Central memory CD8-positive, alpha-beta T cell (primary cell): ENCODE measurements around the gene SCAMP1.

Experiments
- ATAC-seq: fragments of 150-1000 bp; cut with Tn5 transposase; replicated peaks from 2 replicates; pipeline ENCODE4 v1.10.0; 2022; ENCODE audit warnings: mild to moderate bottlenecking, moderate FRiP score, moderate number of reproducible peaks; ENCODE audit not compliant: poor library complexity, severe bottlenecking; ENCODE audit errors: extremely low read depth
- DNase-seq, 2 donors: peaks; one replicate each; pipeline ENCODE4 v3.0.0; 2021; ENCODE audit warnings: low spot score in 2 of 2
- H3K27ac Mint-ChIP-seq: one replicate; pipeline ENCODE4 v1.8.0; 2022; ENCODE audit warnings: low read depth, mild to moderate bottlenecking, moderate library complexity, mixed read lengths
- H3K27me3 Mint-ChIP-seq: one replicate; pipeline ENCODE4 v1.8.0; 2022; ENCODE audit warnings: mixed read lengths
- H3K36me3 Mint-ChIP-seq: one replicate; pipeline ENCODE4 v1.8.0; 2022; ENCODE audit warnings: mild to moderate bottlenecking, moderate library complexity, mixed read lengths; ENCODE audit not compliant: insufficient read depth
- H3K4me1 Mint-ChIP-seq: one replicate; pipeline ENCODE4 v1.8.0; 2022; ENCODE audit warnings: mixed read lengths
- H3K4me3 Mint-ChIP-seq: one replicate; pipeline ENCODE4 v1.8.0; 2022; ENCODE audit warnings: mild to moderate bottlenecking, moderate library complexity, mixed read lengths
- H3K9me3 Mint-ChIP-seq: one replicate; pipeline ENCODE4 v1.8.0; 2022; ENCODE audit warnings: mixed read lengths

SCAMP1 gene

DNA sequence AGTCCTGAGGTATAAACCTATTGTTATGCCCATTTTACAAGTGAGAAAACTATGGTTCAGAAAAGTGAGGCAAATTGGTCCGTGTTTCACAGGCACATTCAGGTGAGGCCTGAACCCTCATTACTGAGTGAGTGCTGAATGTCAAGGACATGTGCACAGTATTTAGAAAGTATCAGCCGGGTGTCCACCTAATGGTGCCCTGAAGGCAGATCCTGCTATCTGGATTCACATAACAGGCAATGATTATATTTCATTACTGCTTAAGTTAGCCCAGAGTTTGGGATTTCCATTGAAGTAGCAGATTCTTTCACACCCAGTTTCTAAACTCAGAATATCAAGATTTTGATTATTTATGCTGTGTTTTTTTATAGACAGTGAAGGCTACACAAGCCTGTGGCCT is 145.4 kb downstream of the SCAMP1 start:
- DNase-seq (no peak), ATAC-seq (no peak)
- peaks cover 11% of the 10 kb centered on the region for H3K4me1 Mint-ChIP-seq
- no peaks in the 10 kb centered on the region for H3K36me3 Mint-ChIP-seq
- H3K4me3 Mint-ChIP-seq: no peak overlapping the region
- H3K27me3 Mint-ChIP-seq: peaks cover 95% of the 10 kb centered on the region
- H3K9me3 Mint-ChIP-seq: no peaks in the 10 kb centered on the region
- no peak overlapping the region for H3K27ac Mint-ChIP-seq

DNA sequence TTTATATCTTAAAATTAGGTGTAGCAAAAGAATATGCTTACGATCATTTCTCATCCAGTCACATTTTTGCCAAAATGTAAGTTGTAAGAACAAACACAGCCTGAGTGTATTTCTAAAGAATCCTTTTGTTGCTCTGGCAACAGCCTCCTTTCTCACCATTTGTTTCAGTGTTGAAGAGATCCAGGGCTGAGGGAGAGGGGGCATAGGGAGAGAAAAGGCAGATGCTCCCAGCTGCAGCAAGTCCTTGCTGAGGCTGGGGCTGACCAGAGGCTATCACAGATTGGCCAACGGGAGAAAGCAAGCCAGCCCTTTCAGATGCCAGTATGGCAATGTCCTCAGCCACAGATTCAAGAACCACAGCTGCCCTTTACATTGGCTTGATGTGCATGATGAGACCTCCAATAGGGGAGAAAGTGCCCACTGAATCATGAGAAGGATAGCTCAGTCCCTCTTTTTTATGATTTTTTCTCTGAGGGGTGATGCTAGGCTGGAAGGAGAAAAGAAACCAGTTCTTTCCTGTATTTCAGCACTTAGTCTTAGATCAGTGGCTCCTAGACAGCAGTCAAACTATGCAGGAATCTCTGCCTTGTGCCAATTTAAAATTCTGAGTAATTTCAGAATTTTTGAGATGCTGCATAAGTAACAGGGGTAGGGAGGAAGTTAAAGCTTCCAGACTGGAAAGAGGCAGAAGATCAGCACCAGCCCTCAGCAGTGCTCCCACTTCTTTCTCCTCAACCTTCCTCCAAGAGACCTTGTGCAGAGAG is 146.0 kb downstream of the SCAMP1 start:
- no peaks in the 10 kb centered on the region for H3K9me3 Mint-ChIP-seq
- DNase-seq (no peak), ATAC-seq (no peak)
- peaks cover 11% of the 10 kb centered on the region for H3K4me1 Mint-ChIP-seq
- H3K4me3 Mint-ChIP-seq: no peak overlapping the region
- peaks cover 95% of the 10 kb centered on the region for H3K27me3 Mint-ChIP-seq
- no peak overlapping the region for H3K27ac Mint-ChIP-seq
- no peaks in the 10 kb centered on the region for H3K36me3 Mint-ChIP-seq

DNA sequence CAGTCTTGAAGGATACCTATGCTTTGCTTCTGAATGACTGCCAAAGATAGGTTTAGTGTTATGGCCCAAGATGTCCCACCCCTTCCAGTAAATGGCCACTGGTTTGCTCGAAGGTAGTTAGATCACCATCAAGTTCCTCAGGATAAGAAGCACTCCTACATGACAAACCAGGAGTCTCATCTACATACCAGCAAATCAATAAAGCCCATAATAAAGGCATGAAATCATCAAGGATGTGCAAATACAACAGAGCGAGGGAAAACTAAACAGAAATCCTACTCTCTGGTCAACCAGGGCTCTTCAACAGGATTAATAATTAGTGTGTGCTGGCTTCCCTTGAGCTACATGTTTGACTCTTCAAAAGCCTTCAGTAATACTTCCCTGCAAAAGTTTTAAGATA is 147.1 kb downstream of the SCAMP1 start:
- DNase-seq: no peak
- Mint-ChIP-seq H3K36me3 (no peaks in the 10 kb centered on the region), H3K27ac (no peak overlapping the region), H3K9me3 (no peaks in the 10 kb centered on the region), H3K27me3 (peaks cover 90% of the 10 kb centered on the region), H3K4me3 (no peak overlapping the region), H3K4me1 (peaks cover 11% of the 10 kb centered on the region)
- ATAC-seq: no peak

DNA sequence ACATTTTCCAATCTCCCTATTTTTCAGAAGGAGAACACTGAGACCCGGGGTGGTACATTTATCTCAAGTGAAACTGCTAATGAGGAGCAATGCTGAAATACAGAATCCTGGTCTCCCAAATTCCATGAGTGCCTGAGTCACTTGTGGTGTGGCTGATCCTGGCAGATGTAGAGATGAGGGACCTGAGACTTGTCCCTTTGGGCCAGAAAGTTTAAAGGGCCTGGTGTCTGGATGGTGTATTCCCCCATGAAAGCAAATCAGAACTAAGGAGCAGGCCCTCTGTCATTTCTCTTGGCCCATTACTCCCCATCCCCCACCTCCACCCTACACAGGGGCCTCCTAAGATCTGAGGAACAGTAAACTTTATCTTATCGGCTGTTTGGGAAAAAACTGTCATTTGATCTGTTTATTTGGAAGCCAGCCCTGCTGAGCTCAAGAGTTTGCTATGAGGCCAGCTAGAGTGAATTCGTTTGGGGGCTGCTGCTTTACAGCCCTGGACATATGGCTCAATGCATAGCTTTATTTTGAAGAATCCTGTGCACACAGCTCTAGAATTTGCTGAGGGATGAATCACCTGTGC is 147.9 kb downstream of the SCAMP1 start:
- ATAC-seq (no peak), DNase-seq (no peak)
- Mint-ChIP-seq H3K9me3 (no peaks in the 10 kb centered on the region), H3K4me1 (peaks cover 11% of the 10 kb centered on the region), H3K27me3 (peaks cover 90% of the 10 kb centered on the region), H3K27ac (no peak overlapping the region), H3K36me3 (no peaks in the 10 kb centered on the region), H3K4me3 (no peak overlapping the region)

DNA sequence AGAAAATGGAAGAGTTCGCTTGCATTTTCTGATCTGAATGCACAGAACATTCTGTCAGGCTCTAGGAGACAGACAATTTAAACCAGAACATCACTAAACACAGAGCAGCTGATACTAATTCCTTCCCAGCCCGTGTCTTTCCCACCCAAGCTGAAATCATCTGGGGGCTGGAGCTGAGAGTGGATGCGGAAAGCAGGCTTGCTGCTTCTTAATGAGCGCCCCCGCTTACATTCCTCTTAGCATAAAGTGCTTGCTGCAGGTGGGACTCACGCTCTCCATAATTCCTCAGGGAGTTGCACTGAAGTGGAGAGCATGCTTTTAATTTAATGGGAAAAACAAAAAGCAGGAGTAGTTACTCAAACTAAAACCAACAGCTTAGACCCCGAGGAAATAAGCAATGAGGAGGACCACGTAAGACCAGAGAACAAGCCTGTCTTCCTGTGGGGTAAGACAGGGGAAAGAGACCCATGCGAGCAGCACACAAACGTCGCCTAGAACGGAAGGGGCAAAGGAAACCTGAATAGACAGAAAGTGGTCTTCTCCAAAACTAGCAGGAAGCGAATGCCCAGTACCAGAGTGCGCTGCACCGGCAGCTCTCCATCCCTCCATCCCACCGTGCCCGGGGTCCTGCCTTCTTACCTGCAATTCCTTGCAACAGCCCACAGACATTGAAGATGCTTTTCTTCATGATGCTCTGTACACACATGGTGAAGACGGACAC is 148.9 kb downstream of the SCAMP1 start:
- DNase-seq (no peak), ATAC-seq (peak; percentile 25)
- Mint-ChIP-seq H3K27me3 (peaks cover 90% of the 10 kb centered on the region), H3K4me1 (peaks cover 11% of the 10 kb centered on the region), H3K4me3 (peak overlapping the region; percentile 78), H3K36me3 (no peaks in the 10 kb centered on the region), H3K27ac (peak overlapping the region; percentile 57), H3K9me3 (no peaks in the 10 kb centered on the region)

DNA sequence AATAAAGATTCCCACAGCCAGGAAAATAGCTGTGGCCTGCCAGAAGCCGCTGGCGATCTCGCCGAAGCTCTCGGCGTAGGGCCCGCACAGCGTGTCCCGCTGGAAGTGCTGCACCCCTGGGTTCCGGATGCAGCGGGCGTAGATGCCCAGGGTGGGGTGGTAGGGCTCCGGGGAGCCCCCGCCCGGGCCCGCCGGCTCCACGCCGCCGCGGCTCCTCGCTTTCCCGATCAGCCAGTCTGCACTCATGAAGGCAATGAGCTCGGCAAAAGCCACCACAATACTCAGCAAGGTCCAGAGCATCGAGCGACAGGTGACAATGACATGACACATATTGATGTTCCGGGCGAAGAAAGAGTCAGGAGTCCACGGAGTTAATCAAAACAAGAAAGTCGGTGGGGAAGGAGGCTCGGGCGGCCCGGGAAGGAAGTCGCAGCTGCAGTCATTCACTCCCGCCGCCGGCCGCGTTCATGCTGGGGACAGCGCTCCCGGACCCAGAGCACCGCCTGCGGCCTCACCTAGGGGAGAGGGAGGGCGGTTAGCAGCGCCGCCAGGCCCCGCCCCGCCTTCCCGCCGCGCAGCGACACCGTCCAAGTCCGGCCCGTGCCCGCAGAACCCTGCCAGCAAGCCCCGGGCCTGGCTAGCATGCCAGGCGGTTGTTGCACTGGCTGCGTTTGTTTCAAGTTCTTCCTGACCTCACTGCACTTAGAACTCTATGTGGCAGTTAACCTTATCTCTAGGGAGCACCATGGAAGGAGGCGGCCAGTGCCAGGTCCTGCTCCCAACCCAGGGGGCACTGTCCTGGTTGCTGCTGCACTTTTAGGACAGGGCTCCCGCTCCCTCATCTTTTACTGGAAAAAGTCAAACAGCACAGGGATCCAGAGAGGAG is 149.7 kb downstream of the SCAMP1 start:
- ATAC-seq (peak; percentile 55), DNase-seq (no peak)
- H3K4me3 Mint-ChIP-seq: peak overlapping the region; percentile 78
- no peaks in the 10 kb centered on the region for H3K9me3 Mint-ChIP-seq
- H3K27ac Mint-ChIP-seq: peak overlapping the region; percentile 57
- no peaks in the 10 kb centered on the region for H3K36me3 Mint-ChIP-seq
- H3K27me3 Mint-ChIP-seq: peaks cover 90% of the 10 kb centered on the region
- peaks cover 11% of the 10 kb centered on the region for H3K4me1 Mint-ChIP-seq

DNA sequence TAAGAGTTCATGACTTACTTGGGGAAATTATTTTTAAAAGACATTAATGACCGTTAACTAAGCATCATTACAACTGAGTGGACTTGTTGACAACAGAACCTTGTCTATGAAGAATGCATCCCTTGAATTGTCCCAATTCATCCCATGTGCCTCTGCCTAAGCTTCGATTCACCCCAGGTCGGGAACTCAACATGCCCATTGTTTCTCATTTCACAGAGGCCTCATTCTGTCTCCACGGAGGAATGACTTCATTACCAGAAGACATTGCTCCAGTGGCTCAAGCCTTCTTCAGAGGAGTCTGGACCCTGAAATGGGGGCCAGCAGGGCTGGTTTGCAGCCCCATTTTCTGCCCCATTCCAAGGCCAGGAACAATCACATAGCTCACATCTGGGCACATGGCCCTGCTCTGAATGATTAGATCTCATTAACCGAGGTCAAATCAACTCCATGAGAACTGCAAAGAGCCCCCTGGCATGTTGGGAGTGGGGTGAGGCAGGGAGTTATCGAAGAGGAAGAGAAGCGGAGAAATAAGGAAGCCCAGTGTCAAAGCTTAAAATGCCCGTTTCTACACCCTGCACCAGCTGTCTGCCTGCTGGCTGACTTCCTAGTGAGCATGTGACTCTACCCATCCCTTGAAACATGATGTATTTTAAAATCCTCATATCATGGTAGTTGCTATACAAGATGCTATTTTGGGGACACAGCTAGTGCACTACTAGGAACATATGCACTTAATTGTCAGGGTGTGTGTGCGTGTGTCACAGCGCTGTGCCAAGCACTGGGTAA is 150.9 kb downstream of the SCAMP1 start:
- no peaks in the 10 kb centered on the region for H3K36me3 Mint-ChIP-seq
- H3K27ac Mint-ChIP-seq: no peak overlapping the region
- no peaks in the 10 kb centered on the region for H3K9me3 Mint-ChIP-seq
- DNase-seq: no peak
- peaks cover 11% of the 10 kb centered on the region for H3K4me1 Mint-ChIP-seq
- H3K4me3 Mint-ChIP-seq: peak overlapping the region; percentile 78
- ATAC-seq: no peak
- peaks cover 95% of the 10 kb centered on the region for H3K27me3 Mint-ChIP-seq

DNA sequence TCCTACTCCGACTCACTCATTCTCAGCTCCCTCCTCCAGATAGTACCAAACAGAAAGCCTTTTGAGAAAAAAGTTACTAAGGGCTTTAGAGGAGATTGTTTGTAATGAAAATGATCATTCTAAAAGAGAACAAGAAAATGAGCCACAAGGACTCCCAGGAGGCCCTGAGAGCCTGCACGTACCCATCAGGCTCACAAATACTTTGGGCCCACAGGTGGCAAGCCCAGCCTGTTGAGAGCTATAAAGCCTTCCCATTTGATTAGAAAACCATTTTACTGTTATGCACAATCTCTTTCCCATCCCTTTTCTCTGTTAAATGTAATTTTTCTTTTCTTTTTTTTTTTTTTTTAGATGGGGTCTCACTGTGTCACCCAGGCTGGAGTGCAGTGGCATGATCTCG is 152.0 kb downstream of the SCAMP1 start:
- H3K4me1 Mint-ChIP-seq: peaks cover 11% of the 10 kb centered on the region
- H3K27ac Mint-ChIP-seq: no peak overlapping the region
- no peaks in the 10 kb centered on the region for H3K36me3 Mint-ChIP-seq
- H3K27me3 Mint-ChIP-seq: peaks cover 95% of the 10 kb centered on the region
- H3K9me3 Mint-ChIP-seq: no peaks in the 10 kb centered on the region
- ATAC-seq (no peak), DNase-seq (no peak)
- no peak overlapping the region for H3K4me3 Mint-ChIP-seq

DNA sequence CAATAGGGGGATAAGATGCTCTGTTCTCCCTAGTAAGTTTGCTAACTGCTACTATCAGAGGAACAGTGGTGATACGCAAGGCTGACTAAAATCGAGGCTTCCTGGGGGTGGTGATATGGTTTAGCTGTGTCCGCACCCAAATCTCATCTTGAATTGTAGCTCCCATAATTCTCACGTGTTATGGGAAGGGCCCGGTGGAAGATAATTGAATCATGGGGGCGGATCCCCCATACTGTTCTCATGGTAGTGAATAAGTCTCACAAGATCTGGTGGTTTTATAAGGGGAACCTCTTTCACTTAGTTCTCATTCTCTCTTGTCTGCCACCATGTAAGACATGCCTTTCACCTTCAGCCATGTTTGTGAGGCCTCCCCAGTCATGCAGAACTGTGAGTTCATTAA is 153.0 kb downstream of the SCAMP1 start:
- Mint-ChIP-seq H3K9me3 (no peaks in the 10 kb centered on the region), H3K27ac (no peak overlapping the region), H3K27me3 (peaks cover 88% of the 10 kb centered on the region), H3K36me3 (no peaks in the 10 kb centered on the region), H3K4me3 (no peak overlapping the region), H3K4me1 (peaks cover 11% of the 10 kb centered on the region)
- no peak for DNase-seq
- no peak for ATAC-seq

DNA sequence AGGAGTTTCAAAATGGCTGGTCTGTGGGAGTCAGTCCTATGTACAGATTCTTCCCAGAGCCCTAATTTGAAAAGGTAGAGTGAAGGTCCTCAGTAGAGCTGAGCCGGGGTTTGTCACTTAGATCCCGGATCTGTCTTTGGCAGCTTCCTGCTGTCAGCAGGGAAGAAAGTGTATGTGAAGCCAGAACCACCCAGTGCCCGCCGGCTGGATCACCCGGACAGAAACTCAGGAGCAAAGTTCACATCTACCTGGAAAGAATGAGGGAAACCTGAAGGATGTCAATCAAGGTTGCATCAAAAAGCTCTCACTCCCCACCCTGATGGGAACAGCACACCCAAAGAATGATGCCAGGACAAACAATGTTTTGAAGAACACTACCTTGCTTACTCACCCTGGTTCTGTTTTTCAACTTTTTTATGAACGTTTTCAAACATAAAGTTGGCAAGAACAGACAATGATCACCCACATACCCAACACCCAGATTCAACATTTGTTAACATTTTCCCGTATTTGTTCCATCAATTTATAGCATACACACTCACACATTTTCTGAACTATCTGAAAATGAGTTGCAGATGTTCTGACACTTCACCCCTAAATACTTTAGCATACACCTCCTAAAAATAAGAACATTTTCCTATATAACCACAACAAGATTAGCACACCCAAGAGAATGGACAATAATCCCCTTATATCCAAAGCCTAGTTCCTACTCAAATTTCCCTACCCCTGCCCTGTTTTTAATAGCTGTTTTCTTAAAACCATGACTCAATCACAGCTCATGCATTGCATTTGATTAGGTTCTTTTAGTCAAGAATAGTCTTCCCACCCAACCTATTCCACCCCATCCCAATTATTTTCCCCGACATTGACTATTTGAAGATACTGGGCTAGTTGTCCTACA is 154.3 kb downstream of the SCAMP1 start:
- Mint-ChIP-seq H3K4me3 (no peak overlapping the region), H3K27ac (no peak overlapping the region), H3K27me3 (peaks cover 88% of the 10 kb centered on the region), H3K36me3 (no peaks in the 10 kb centered on the region), H3K4me1 (peaks cover 2% of the 10 kb centered on the region), H3K9me3 (no peaks in the 10 kb centered on the region)
- ATAC-seq: no peak
- no peak for DNase-seq

DNA sequence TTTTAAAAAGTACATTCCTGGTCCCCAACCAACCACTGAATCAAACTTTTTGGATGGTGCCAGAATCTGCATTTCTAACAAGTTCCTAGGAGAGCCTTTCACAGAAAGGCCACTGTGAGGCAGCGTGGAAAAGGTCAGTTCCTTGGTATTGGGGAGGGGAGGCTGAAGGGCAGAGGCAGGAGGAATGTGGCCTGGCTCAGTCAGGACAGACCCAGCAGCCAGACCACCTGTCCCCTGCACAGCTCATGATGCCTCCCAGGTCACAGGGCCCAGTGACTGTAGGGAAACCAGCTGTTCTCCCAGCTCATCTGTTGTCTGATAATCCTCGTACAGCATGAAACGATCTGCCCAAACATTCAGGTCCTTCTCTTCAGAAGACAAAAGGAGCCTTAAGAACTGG is 155.3 kb downstream of the SCAMP1 start:
- DNase-seq (no peak), ATAC-seq (no peak)
- peaks cover 88% of the 10 kb centered on the region for H3K27me3 Mint-ChIP-seq
- no peak overlapping the region for H3K27ac Mint-ChIP-seq
- no peaks in the 10 kb centered on the region for H3K4me1 Mint-ChIP-seq
- no peak overlapping the region for H3K4me3 Mint-ChIP-seq
- H3K36me3 Mint-ChIP-seq: no peaks in the 10 kb centered on the region
- H3K9me3 Mint-ChIP-seq: no peaks in the 10 kb centered on the region
